ENCODE measurements around the gene ACTL7A.
"Not testable (repeated sequence)": the region's sequence is repeated elsewhere in the genome, so short reads cannot be mapped to it uniquely, and the experiment has no call there.

The ACTL7A gene

DNA sequence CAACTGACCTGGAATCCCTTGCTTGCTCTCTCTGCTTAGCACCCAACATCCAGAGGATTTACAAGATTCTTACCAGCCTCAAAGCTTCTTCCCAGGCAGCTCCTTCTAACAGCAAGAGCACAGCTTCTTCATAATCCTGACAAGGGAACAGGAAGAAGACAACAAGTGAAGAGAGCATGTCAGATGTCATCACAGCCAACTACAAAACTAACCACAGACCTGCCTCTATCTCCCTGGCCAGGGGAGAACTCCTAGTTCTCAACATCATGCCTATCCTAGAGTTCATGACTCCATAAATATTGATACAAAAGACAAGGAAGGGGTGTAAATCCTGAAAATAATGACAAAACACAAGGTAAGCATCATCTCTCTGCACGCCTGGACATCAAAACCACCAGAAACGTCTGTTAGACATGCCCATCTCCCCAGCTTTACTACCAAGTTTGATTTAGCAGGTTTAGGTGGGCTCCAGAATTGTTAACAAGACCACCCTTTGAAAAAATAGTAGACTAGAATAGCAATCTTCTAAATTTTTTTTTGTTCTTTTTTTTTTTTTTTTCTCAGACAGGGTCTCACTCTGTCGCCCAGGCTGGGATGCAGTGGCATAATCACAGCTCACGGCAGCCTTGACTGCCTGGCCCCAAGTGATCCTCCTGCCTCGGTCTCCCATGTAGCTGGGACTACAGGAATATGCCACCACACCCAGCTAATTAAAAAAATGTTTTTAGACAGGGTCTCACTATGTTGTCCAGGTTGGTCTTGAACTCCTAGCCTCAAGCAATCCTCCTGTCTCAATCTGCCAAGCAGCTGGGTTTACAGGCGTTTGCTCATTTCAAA is 20.2 kb downstream of the ACTL7A start:
- no peak for DNase-seq

DNA sequence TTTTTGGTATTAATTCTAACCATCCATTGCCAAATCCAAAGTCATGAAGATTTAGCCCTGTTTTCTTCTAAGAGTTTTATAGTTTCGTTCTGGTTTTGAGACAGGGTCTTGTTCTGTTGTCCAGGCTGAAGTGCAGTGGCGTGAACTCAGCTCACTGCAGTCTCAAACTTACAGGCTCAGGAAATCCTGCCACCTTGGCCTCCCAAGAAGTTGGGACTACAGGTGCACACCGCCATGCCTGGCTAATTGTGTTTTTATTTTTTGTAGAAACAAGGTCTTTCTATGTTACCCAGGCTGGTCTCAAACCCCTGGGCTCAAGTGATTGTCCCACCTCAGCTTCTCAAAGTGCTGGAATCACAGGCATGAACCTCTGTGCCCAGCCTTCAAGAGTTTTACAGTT is 21.0 kb downstream of the ACTL7A start:
- no peak for DNase-seq

DNA sequence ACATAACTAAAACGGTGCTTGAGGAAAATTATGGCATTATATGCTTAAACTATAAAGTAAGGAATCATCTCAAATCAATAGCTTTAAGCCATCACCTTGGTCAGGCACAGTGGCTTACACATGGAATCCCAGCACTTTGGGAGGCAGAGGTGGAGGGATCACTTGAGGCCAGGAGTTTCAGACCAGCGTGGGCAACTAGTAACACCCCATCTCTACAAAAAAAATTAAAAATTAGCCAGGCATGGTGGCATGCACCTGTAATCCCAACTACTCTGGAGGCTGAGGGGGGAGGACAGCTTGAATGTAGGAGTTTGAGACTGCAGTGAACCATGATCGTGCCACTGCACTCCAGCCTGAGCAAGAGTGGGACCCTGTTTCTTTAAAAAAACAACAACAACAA is 22.6 kb downstream of the ACTL7A start:
- DNase-seq: no peak

DNA sequence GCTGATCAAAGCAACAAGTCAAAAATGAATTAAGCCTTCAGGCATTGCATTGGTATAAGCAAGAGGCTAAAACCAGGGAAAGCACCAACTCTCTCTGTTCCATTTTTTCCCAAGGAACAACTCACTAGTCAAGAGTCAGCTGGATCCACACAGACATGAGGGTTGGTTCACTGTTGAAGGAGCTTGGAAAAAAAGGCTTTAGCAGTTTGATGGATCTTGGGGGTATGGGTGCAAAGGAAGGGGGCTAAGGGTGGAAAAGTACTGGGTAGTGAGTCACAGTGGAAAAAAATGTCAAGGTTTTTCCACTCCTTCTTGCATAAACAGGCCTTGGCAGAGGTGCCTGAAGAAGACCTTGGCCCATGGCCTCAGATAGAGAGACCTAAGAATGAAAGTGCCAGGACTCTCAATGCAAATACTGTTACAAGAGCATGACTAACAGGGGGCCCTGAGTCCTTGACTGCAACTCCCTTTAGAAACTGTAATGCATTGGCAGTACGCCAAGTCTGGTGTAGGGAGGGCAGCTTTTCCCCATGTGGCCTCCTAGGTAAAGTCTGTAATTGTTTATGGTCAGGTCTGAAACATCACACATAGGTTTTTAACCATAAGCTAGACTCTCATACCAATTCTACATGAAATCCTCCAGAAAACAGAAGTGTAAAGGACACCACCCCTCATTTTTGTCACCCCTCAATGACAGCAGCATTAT is 23.7 kb downstream of the ACTL7A start:
- peak; percentile 71 for DNase-seq

DNA sequence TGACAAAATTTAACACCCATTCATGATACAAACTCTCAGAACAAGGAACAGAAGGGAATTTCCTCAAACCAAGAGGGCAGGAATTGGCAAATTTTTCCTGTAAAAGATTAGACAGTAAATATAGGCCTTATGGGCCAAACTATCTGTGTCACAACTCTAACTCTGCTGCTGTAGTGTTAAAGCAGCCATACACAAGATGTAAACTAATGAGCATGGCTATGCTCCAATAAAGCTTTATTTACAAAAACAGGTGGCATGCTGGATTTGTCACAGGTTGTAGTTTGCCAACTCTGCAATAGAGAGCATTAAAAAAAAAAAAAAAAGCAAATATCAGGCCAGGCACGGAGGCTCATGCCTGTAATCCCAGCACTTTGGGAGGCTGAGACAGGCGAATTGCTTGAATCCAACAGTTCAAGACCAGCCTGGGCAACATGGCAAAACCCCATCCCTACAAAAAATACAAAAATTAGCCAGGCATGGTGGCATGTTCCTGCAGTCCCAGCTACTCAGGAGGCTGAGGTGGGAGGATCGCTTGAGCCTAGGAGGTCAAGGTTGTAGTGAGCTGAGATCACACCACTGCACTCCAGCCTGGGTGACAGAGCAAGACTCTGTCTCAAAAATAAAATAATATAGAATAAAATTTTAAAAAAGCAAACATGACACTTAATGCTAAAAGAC is 24.7 kb downstream of the ACTL7A start:
- DNase-seq: not testable (repeated sequence)

DNA sequence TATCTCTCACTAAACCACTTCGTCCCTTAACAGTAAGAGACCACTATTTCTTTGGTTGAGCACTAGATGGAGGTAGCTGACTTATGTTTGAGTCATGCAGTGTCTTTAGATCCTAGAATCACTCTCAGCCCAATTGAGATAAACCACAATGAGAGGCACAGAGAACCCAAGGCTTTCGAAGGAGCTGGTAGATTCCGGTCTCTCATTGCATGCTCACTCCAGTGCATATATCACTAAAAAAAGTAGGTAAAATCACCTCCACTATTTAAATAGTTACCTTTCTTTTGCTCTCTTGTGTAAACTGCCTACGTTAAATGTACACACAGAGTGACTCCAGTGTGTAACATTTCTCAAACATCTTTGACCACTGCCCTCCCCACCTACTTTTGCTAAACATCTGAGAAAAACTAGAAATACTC is 27.6 kb downstream of the ACTL7A start:
- DNase-seq: no peak

DNA sequence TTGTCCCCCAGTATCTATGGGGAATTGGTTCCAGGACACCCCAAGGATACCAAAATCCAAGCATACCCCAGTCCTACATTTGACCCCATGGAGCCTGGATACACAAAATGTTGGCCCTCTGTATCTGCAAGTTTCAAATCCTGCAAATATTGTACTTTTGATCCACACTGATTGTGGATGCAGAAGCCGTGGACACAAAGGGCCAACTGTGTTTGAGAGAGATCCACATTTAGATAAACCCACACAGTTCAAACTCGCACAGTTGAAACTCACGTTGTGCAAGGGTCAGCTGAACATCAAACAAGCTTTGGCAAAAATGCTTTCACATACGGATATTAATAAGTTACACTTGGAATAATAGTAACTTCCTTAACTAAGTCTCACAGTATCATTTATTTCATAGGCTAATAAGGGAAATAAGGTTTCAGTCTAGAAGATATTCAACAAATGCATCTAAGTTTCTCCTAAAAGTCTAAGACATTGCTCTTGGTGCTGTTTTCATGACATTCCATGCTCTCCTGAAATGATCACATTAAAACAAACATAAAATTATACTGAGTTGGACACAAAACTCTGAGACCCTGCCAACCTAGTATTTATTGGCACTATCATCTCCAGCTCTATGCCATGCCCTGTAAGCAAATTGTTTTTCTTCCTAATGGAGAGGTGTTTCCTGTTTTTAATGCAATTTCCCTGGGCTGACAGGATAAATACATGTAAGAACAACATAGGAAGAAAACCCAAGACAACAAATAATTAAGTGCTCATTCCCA is 32.3 kb downstream of the ACTL7A start:
- DNase-seq: no peak

DNA sequence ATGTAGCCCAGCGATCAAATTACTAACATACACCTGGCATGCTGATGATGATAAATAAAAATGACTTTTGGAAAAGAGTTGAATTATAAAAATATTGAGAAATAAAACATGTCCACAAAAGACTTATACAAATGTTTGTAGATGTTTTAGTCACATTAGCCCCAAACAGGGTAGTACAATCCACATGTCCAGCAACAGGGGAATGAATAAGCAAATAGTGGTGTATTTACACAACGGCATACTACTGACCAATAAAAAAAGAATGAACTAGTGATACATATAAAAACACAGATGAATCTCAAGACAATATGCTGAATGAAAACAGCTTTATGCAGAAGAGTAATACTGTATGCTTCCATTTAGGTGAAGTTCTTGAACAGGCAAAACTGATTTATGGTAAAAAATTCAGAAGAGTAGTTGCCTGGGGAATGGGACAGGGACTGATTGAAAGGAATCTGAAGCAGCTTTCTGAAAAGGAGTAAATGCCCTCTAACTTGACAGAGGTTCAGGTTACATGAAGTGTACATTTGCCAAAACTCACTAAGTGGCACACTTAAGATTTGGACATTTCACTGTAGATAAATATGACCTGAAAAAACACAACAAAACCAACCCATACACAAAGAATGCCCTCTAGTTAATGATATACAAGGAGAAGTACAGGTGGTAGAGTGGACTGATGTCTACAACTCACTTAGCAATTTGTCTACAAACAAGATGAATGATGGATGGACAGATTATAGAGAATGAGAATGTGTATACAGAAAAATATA is 35.4 kb downstream of the ACTL7A start:
- no peak for DNase-seq

DNA sequence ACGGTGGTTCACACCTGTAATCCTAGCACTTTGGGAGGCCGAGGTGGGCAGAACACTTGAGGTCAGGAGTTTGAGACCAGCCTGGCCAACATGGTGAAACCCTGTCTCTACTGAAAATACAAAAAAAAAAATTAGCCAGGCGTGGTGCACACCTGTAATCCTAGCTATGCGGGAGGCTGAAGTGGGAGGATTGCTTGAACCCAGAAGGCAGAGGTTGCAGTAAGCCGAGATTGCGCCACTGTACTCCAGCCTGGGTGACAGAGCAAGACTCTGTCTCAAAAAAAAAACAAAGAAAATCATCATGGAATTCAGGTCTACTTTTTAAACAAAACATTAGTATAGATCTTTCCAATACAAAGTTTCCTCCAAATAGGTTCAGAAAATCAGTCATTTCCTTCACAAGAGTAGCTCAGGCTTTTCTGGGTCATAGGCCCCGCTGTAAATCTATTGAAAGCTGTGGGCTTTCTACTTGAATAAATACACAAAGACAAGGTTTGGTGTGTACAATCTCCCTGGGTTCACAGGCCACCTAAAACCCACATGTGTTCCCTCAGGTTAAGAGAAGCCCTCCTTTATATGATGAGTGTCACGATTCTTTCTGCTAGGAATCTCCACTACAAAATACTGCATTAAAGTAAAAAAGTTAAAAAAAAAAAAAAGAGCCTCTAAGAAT is 37.1 kb downstream of the ACTL7A start:
- not testable (repeated sequence) for DNase-seq

DNA sequence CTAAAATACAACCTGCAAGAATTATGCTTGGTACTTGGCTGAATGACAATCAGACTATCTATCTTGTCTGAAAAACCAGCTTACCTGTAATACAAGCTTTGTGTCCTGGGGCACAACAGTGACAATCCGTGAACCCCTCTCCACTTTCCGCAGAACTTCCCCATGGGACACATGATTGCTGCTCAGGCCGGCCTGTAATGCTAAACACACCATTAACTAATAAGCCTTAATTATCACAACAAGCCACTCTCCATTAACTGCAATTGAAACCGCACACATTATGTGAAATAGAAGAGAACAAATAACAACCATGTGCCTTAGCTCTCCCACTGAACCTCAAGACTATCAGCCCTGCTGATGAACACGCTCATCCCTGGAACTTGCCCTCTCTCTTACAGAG is 38.1 kb downstream of the ACTL7A start:
- no peak for DNase-seq

DNA sequence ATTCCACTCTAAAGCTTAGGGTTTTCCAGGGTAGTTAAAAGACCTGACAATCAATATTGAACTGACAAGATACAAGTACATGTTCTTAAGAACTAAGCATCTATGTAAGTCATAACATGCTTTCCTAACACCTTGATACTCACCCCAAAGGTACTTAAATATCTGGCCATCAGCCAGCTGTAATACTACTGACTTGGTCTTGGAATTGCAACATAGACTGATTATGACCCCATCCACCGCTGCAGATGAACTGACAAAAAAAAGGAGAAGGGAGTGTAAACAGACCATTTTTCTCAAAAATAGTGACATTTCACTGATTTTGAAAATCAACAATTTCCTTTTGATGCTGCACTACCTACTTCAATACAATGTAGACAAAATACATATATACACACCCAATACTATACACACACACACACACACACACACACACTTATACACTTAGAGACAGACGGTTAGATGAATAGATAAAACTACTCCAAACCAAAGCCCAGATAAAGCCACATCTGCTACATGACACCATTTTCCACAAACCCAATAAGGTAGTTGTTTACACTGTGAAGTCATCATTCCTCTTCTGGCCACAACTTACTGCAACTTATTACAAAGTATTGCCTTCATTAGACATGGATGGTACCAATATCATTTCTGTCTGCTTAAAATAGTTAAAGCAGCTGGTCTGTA is 41.5 kb downstream of the ACTL7A start:
- DNase-seq: no peak

DNA sequence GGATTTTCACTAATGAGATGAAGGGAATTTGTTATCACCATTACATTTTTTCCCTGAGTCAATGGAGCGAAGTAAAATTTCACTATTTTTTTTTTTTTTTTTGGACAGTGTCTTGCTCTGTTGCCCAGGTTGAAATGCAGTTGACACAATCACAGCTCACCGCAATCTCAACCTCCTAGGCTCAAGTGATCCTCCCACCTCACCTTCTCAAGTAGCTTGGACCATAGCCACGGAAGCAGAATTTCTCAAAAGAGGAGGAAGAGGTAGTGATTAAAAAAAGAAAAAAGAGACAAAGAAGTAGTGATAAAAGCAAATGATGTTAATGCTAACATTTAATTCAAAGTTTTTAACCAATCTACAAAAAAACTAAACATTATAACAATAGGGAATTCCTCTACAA is 42.1 kb downstream of the ACTL7A start:
- no peak for DNase-seq

DNA sequence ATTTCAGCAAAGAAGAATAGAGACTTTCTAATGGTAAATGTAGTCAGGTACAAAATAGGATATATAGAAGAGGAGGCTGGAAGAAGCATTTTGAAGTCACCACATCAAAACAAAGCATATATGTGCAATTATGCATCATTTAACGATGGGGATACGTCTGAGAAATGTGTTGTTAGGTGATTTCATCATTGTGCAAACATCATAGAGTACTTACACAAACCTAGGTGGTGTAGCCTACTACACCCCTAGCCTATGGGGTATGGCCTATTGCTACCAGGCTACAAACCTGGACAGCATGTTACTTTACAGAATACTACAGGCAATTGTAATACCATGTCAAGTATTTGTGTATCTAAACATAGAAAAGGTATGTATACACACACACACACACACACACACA is 43.4 kb downstream of the ACTL7A start:
- no peak for DNase-seq

DNA sequence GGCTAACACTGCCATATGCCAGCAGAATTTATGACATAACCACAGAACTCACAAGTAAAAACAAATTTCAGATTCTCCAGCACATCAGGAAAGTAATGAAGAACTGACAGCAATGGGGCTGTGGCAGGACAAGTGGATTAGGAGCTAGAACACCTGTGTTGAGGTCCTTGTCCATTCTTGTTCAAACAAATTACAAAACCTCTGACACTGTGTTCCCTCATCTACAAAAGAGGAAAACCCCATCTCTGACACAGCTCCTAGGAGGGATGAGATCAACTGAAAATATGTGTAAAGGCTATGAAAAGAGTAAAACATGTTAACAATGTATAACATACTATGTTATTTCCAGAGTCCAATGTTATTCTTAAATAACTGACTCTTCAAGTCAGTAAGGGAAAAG is 48.3 kb downstream of the ACTL7A start:
- no peak for DNase-seq

DNA sequence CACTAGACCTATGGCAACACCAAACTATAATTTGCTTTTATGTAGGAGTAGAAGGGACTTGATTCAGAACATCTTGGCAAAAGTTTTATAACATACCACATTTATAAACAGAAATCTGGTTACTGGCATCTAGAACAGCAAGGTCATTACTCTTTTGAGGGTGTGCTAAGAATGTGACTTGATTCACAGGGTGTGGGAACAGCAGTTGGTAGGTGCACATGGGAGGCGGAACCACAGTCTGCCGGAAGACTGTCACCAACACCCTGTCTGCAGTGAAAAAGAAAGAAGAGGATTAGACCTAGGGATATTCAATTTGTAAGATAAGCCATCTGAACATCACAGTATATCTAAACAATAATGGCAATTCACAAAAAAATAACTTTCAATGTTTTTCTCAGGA is 48.8 kb downstream of the ACTL7A start:
- DNase-seq: no peak

DNA sequence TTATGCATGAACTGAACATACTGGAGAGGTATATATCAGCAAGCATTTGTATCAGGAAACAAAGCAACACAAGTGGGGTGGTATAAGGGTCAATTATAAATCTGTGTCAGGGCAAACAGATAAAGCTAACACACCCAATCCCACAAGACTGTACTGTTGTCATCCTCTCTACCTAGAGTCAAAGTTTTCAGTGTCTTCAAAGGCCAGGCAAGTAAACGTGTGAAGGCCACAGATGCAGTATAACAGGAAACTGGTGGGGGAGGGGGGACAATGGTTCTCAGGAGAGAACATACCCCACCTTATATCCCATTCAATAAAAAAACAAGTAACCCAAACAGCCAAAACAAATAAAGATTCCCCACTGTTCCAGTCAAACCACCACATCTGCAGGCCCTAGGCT is 49.8 kb downstream of the ACTL7A start:
- no peak for DNase-seq
